Middle frontal gyrus (tissue), 1 donor: ENCODE results near the gene JUNB.

Experiments used
- DNase-seq: peaks from one replicate; pipeline ENCODE4 v3.0.0-alpha.2; 2015; ENCODE audit warnings: low spot score; ENCODE audit errors: extremely low spot score

The JUNB gene

GRCh38 chr19:12791345-12792050 lies at the start of gene JUNB:
JUNB (plus strand) TSS chr19:12791486; CDS start chr19:12791772, 286 bp downstream.
- DNase-seq: peak; percentile 95

- DNase-seq: no peak
Measured at GRCh38 chr19:12745166-12745897, 46.0 kb upstream of the JUNB start.

GRCh38 chr19:12748489-12748888 lies 42.8 kb upstream of the JUNB start:
- DNase-seq: no peak

- no peak for DNase-seq
Measured at GRCh38 chr19:12749938-12750521, 41.3 kb upstream of the JUNB start.

- DNase-seq: no peak
Measured at GRCh38 chr19:12750851-12751250, 40.4 kb upstream of the JUNB start.

- no peak for DNase-seq
Measured at GRCh38 chr19:12751635-12752034, 39.7 kb upstream of the JUNB start, which contains the start of gene BEST2. BEST2 (plus strand) TSS chr19:12751791; CDS start chr19:12752593, 802 bp downstream.

GRCh38 chr19:12752056-12752781 lies 39.1 kb upstream of the JUNB start:
- no peak for DNase-seq

GRCh38 chr19:12754465-12755196 lies 36.7 kb upstream of the JUNB start:
- no peak for DNase-seq

- DNase-seq: no peak
Measured at GRCh38 chr19:12756150-12756883, 35.0 kb upstream of the JUNB start.

GRCh38 chr19:12757544-12758274 lies 33.6 kb upstream of the JUNB start:
- DNase-seq: no peak

- no peak for DNase-seq
Measured at GRCh38 chr19:12759686-12760085, 31.6 kb upstream of the JUNB start.

- DNase-seq: no peak
Measured at GRCh38 chr19:12763100-12763499, 28.2 kb upstream of the JUNB start.

GRCh38 chr19:12764698-12765097 lies 26.6 kb upstream of the JUNB start:
- DNase-seq: no peak

- DNase-seq: no peak
Measured at GRCh38 chr19:12766051-12766521, 25.2 kb upstream of the JUNB start.

GRCh38 chr19:12767150-12767549 lies 24.1 kb upstream of the JUNB start:
- DNase-seq: no peak

- DNase-seq: no peak
Measured at GRCh38 chr19:12767666-12768065, 23.6 kb upstream of the JUNB start.

GRCh38 chr19:12769689-12770088 lies 21.6 kb upstream of the JUNB start:
- DNase-seq: no peak

GRCh38 chr19:12770922-12771321 lies 20.4 kb upstream of the JUNB start:
- DNase-seq: no peak

GRCh38 chr19:12772323-12772722 lies 19.0 kb upstream of the JUNB start:
- no peak for DNase-seq

- DNase-seq: no peak
Measured at GRCh38 chr19:12773571-12773970, 17.7 kb upstream of the JUNB start.
